Measurements from ENCODE around the gene MYO1D.
A peak's percentile ranks its signal among the peaks of the same experiment; 100 is the strongest.

The MYO1D gene

DNA sequence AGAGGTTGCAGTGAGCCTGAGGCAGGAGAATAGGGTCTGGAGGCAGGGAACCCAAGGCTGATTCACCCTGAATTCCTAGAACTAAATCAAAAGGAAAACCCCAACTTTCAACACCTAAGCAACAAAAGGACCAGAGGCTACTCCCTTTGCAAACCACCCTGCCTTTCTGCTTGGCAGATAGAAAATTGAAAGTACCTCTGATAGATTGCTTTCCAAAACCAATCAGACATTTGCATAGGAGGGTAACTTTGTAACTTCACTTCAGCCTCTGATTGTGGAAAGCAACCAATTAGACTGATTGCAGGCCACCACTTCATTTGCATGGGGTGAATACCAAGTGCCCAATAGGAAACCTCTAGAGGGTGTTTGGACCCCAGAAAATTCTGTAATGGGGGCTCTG is 40.2 kb upstream of the MYO1D start:
- H3K4me3 ChIP-seq (ENCODE audit: low read depth, low read length): no peak overlapping the region
- TF ChIP-seq, protein P1, sequence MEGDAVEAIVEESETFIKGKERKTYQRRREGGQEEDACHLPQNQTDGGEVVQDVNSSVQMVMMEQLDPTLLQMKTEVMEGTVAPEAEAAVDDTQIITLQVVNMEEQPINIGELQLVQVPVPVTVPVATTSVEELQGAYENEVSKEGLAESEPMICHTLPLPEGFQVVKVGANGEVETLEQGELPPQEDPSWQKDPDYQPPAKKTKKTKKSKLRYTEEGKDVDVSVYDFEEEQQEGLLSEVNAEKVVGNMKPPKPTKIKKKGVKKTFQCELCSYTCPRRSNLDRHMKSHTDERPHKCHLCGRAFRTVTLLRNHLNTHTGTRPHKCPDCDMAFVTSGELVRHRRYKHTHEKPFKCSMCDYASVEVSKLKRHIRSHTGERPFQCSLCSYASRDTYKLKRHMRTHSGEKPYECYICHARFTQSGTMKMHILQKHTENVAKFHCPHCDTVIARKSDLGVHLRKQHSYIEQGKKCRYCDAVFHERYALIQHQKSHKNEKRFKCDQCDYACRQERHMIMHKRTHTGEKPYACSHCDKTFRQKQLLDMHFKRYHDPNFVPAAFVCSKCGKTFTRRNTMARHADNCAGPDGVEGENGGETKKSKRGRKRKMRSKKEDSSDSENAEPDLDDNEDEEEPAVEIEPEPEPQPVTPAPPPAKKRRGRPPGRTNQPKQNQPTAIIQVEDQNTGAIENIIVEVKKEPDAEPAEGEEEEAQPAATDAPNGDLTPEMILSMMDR (IDR thresholded peaks at IDR 0.05; ENCODE audit: low read depth, low read length): no peak
- no peak for DNase-seq (ENCODE audit: low read depth, low spot score)
- in situ Hi-C loops (cut with HindIII; ENCODE audit: low sequenced_read_pairs): no loop called here

- H3K4me3 ChIP-seq (ENCODE audit: low read depth, low read length): no peak overlapping the region
- in situ Hi-C loops (cut with HindIII; ENCODE audit: low sequenced_read_pairs): no loop called here
- DNase-seq (ENCODE audit: low read depth, low spot score): no peak
- TF ChIP-seq, protein P1 (IDR thresholded peaks at IDR 0.05; ENCODE audit: low read depth, low read length): no peak
Measured at GRCh38 chr17:32916134-32916533, 39.2 kb upstream of the MYO1D start.

DNA sequence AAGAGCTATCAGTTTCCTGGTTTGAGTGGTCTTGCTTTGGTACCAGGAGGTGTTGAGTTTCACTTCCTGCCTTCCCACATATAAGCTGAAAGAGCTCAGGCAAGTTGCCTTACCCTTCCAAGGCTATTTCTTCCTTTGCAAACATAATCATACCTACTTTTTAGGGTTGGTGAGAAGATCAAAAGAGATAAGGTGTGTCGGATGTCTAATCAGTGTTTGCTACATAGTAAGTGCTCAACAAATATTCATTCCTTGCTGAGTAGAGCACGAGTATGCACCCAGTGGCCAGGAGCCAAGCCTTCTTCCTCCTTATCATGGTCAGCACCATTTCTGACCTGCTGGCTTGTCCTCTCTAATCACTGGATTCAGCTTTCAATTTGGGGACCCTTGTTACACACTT is 38.3 kb upstream of the MYO1D start:
- no peak for DNase-seq (ENCODE audit: low read depth, low spot score)
- TF ChIP-seq, protein P1 (IDR thresholded peaks at IDR 0.05; ENCODE audit: low read depth, low read length): no peak
- no peak overlapping the region for H3K4me3 ChIP-seq (ENCODE audit: low read depth, low read length)
- in situ Hi-C loops (cut with HindIII; ENCODE audit: low sequenced_read_pairs): no loop called here

GRCh38 chr17:32914181-32914580 is 37.3 kb upstream of the MYO1D start:
- no peak for DNase-seq (ENCODE audit: low read depth, low spot score)
- TF ChIP-seq, protein P1 (IDR thresholded peaks at IDR 0.05; ENCODE audit: low read depth, low read length): no peak
- in situ Hi-C loops (cut with HindIII; ENCODE audit: low sequenced_read_pairs): no loop called here
- no peak overlapping the region for H3K4me3 ChIP-seq (ENCODE audit: low read depth, low read length)

- DNase-seq (ENCODE audit: low read depth, low spot score): no peak
- in situ Hi-C loops (cut with HindIII; ENCODE audit: low sequenced_read_pairs): no loop called here
- TF ChIP-seq, protein P1 (IDR thresholded peaks at IDR 0.05; ENCODE audit: low read depth, low read length): no peak
- no peak overlapping the region for H3K4me3 ChIP-seq (ENCODE audit: low read depth, low read length)
Measured at GRCh38 chr17:32913593-32913992, 36.7 kb upstream of the MYO1D start.

DNA sequence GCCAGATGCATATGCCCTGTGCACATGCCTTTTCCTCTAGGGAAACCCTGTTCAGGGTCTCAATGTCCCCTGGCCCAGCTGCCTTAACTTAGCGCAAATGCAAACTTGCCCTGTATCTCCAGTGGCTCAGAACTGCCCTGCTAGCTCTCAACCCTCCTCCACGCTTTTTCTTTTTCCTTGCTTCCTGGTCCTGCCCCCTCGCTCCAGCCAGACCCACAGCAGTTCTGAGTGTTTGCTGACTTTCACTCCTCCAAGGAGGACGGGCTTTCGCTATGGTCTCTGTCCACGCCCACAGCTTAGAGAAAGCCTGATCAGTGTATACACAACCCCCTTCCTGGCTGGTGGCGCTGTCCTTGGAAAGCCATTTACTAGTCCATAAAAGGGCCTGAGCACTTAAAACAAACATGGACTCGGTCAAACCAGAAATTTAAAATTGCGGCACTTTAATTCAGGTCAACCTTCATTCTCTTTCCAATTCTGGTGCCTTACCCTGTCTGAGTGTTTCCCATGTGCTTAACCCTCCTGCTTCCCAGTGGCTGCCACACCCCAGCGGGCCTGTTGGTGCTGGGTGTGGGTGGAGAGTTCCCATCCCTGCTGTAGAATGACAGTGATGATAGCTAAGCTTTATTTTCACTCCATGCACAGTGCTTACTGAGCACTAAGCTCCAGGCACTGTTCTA is 35.4 kb upstream of the MYO1D start:
- TF ChIP-seq, protein P1 (IDR thresholded peaks at IDR 0.05; ENCODE audit: low read depth, low read length): no peak
- in situ Hi-C loops (cut with HindIII; ENCODE audit: low sequenced_read_pairs): no loop called here
- no peak overlapping the region for H3K4me3 ChIP-seq (ENCODE audit: low read depth, low read length)
- DNase-seq (ENCODE audit: low read depth, low spot score): peak; percentile 61

Data from astrocyte of the spinal cord (primary cell).